A673 (cell line): ENCODE data around the gene ABTB1.

Source experiments
- EZH2 ChIP-seq: fragments of 200-600 bp; sonication (generic); IDR thresholded peaks from 2 replicates; pipeline ENCODE4 v1.6.1; 2017; ENCODE audit warnings: borderline replicate concordance, low read depth, mild to moderate bottlenecking, mixed read lengths, antibody characterized with exemption, low read length; ENCODE audit not compliant: poor library complexity, severe bottlenecking
- TF ChIP-seq, protein P1 (sequence below): fragments of 300-800, 200-600 bp; sonication (generic); conservative IDR thresholded peaks from 2 replicates; pipeline ENCODE4 v1.5.1; 2017; ENCODE audit warnings: low read depth, mild to moderate bottlenecking, antibody characterized with exemption, low read length, moderate library complexity, mixed read lengths

DNA sequence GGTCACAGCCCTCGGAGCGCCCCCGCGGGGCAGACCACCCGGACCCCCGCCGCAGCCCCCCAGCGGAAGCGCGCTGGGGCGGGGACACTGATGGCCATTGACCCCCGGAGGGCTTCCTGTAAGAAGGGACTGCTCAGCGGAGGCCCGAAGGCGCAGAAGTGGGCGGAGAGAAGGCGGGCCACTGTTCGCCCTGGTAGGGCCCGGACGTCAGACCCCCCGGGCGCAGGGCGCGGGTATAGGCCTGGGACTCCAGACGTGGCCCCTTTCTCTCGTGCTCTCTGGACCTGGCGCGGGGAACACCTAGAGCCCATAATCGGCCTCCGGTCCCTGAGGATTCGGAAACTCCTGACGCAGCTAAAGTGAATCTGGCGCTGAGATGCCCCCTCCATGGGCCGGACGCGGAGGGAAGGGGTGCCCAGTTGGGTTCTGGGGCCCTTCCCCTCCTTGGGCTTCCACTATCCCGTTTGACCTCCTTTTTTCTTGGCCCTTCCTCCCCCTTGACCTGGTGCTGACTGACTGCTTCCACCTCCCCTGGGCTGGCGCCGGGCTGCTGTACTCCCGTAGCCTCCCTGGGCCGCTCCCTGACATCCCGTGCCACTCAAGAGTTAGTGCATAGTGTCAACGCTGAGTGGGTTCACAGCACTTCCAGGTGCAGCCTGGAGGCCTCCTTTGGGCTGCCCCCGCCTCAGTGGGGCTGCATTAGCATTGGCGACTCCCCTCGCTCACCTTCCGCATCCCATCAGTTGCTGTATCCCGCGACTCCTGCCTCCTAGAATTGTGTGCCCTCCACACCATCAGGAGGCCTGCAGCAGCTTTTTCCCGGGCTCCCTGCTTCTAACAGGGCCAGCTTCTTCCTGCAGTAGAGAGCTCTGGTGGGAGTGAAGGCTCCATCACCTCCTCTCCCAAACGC, 694 bp downstream of the ABTB1 start:
- TF ChIP-seq, protein P1, sequence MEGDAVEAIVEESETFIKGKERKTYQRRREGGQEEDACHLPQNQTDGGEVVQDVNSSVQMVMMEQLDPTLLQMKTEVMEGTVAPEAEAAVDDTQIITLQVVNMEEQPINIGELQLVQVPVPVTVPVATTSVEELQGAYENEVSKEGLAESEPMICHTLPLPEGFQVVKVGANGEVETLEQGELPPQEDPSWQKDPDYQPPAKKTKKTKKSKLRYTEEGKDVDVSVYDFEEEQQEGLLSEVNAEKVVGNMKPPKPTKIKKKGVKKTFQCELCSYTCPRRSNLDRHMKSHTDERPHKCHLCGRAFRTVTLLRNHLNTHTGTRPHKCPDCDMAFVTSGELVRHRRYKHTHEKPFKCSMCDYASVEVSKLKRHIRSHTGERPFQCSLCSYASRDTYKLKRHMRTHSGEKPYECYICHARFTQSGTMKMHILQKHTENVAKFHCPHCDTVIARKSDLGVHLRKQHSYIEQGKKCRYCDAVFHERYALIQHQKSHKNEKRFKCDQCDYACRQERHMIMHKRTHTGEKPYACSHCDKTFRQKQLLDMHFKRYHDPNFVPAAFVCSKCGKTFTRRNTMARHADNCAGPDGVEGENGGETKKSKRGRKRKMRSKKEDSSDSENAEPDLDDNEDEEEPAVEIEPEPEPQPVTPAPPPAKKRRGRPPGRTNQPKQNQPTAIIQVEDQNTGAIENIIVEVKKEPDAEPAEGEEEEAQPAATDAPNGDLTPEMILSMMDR = no peak
- no peak for TF ChIP-seq EZH2
